Kidney epithelial cell (primary cell): ENCODE data around the gene ABCG5. TPM values are rescaled to one million over a fixed set of nuclear protein-coding genes. Genes with fewer than 3 reads are reported as not detected.

ENCODE experiments used
- DNase-seq: peaks from one replicate; pipeline ENCODE4 v3.0.0-alpha.2; 2010; ENCODE audit warnings: low read depth
- H3K27me3 ChIP-seq: 2 replicates; pipeline ENCODE4 v1.6.0; 2011; ENCODE audit warnings: low read length; ENCODE audit not compliant: control insufficient read depth, insufficient read depth
- H3K36me3 ChIP-seq: 2 replicates; pipeline ENCODE4 v1.5.1; 2011; ENCODE audit warnings: low read length; ENCODE audit not compliant: control insufficient read depth, insufficient read depth
- H3K4me3 ChIP-seq: 2 replicates; pipeline ENCODE4 v1.5.1; 2011; ENCODE audit warnings: low read depth, mild to moderate bottlenecking, control low read depth, low read length
- CTCF ChIP-seq: IDR thresholded peaks from 2 replicates; pipeline ENCODE4 v1.5.1; 2011; ENCODE audit warnings: mild to moderate bottlenecking, moderate library complexity, low read length, control low read depth, inconsistent platforms; ENCODE audit not compliant: insufficient read depth, poor library complexity, severe bottlenecking
- total RNA-seq: library from RNA; depleted of rRNA; stranded (reverse); fragments of >200 nt; gene quantifications from 2 replicates; pipeline ENCODE4 v1.2.3, GENCODE V29; 2015

Gene ABCG5
- total RNA-seq, 1 donor from 2014 or later: not detected

DNA sequence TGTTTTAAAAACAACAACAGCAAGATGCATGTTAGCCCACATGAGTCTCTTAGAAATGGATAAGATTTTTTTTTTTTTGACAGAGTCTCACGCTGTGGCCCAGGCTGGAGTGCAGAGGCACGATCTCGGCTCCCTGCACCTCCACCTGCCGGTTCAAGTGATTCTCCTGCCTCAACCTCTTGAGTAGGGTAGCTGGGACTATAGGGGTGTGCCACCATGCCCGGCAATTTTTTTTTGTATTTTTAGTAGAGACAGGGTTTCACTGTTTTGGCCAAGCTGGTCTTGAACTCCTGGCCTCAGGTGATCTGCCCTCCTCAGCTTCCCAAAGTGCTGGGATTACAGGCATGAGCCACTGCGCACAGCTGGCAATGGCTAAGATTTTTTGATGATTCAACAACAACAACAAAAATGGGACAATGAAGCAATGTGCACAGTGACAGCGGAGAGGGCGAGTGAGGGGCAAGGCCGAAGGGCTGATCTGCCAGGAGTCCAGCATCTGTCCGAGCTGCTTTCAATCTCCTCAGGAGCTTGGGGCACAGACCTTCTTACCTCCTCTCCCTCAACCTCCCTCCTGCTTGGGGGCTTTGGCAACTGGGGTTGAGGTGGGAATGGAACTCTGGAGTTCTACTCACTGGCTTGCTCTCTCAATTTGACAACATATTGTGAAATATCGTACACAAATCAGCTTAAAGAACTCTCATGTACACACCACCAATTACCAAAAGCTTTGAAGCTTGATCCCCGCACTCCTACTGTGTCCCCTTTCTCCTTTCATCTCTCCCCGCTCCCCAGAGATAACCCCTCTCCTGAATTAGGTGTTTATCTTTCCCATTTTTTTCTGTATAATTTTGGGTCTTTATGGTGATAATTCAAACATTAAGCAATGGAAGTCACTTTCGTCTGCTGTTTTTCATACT is 3.6 kb upstream of the ABCG5 start:
- no peak for TF ChIP-seq CTCF
- Histone ChIP-seq H3K27me3 (no peaks in the 10 kb centered on the region), H3K36me3 (no peaks in the 10 kb centered on the region), H3K4me3 (no peak overlapping the region)
- DNase-seq: no peak

- DNase-seq: no peak
Observed at GRCh38 chr2:43840965-43841364, 2.3 kb upstream of the ABCG5 start.

DNA sequence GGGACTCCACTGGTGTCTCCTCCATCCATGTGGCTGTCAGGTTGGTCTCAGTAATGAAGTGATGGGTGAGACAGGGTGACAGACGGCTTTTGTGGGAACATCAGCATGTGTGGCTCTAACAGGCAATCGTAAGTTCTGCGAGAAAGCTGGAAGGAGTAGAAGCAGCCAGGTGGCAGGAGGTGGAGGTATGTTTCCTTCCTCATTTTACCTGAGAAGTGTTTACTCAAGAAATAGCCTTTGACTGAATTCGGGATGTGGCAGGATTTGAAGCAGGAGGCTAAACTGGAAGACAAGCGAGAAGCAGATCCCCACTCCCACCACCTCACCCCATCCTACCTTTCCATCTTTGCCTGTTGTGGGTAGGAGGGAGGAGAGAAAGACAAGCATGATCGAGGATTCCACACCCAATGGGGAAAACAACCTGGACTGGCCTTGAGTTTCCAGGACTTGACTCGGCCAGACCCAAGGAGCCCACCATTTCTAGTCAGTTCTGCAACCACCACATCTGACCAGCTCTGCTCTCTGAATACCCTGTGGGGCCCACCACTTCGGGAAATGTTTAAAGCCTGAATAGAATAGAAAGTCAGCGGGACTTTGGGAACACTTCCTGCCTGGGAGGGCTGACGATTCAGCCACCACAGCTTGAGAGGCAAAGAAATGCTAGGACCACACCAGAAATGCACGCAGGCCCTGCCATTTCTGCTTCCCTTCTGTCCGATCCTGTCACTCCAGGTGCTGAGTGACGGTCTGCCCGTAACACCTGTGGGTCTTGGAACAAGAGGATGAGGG is 1.3 kb upstream of the ABCG5 start:
- Histone ChIP-seq H3K4me3 (no peak overlapping the region), H3K36me3 (no peaks in the 10 kb centered on the region), H3K27me3 (no peaks in the 10 kb centered on the region)
- DNase-seq: no peak
- no peak for TF ChIP-seq CTCF

More at GRCh38 chr2:43840965-43841364, 2.3 kb upstream of the ABCG5 start:
- TF ChIP-seq CTCF: no peak
- no peaks in the 10 kb centered on the region for H3K36me3 ChIP-seq
- no peaks in the 10 kb centered on the region for H3K27me3 ChIP-seq
- no peak overlapping the region for H3K4me3 ChIP-seq

- DNase-seq: no peak
- H3K36me3 ChIP-seq: no peaks in the 10 kb centered on the region
- H3K4me3 ChIP-seq: no peak overlapping the region
- TF ChIP-seq CTCF: no peak
- no peaks in the 10 kb centered on the region for H3K27me3 ChIP-seq
Observed at GRCh38 chr2:43837831-43838559, 644 bp downstream of the ABCG5 start.

DNA sequence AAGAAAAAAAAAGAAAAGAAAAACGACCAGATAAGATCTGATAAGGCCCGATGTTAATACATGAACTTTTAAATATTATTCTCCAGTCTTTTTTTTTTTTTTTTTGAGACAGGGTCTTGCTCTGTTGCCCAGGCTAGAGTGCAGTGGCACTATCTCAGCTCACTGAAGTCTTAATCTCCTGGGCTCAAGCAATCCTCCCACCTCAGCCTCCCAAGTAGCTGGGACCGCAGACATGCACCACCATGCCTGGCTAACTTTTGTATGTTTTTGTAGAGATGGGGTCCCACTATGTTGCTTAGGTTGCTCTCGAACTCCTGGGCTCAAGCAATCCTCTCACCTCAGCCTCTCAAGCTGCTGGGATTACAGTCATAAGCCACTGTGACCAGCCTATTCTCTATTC is 1.6 kb downstream of the ABCG5 start:
- no peak overlapping the region for H3K4me3 ChIP-seq
- no peak for DNase-seq
- no peaks in the 10 kb centered on the region for H3K36me3 ChIP-seq
- peaks cover under 1% of the 10 kb centered on the region for H3K27me3 ChIP-seq
- TF ChIP-seq CTCF: no peak
